ENCODE results near the gene LZTS3.
"Not testable (repeated sequence)": the region's sequence is repeated elsewhere in the genome, so short reads cannot be mapped to it uniquely, and the experiment has no call there.

Gene LZTS3

GRCh38 chr20:3172933-3173609 lies at the start of gene LZTS3:
LZTS3 (minus strand) TSS chr20:3173549; CDS start chr20:3167163, 6,386 bp downstream.
- DNase-seq = no peak

- no peak for DNase-seq
Measured at GRCh38 chr20:3221398-3222226, 48.3 kb upstream of the LZTS3 start.

- DNase-seq = no peak
Measured at GRCh38 chr20:3218307-3218988, 45.1 kb upstream of the LZTS3 start.

- DNase-seq = not testable (repeated sequence)
Measured at GRCh38 chr20:3215359-3215917, 42.1 kb upstream of the LZTS3 start.

GRCh38 chr20:3213226-3213625 lies 39.9 kb upstream of the LZTS3 start:
- DNase-seq = no peak

- no peak for DNase-seq
Measured at GRCh38 chr20:3210346-3210745, 37.0 kb upstream of the LZTS3 start.

- no peak for DNase-seq
Measured at GRCh38 chr20:3209946-3210317, 36.6 kb upstream of the LZTS3 start.

- peak; percentile 27 for DNase-seq
Measured at GRCh38 chr20:3209257-3209945, 36.1 kb upstream of the LZTS3 start, which contains the start of gene ITPA. ITPA (plus strand) TSS chr20:3209498; CDS start chr20:3209552, 54 bp downstream.

GRCh38 chr20:3208786-3209256 lies 35.5 kb upstream of the LZTS3 start:
- no peak for DNase-seq

GRCh38 chr20:3204124-3204794 lies 30.9 kb upstream of the LZTS3 start, which contains the start of gene DDRGK1:
DDRGK1 (minus strand) TSS chr20:3204682; CDS start chr20:3204627, 55 bp downstream.
- peak; percentile 50 for DNase-seq

- no peak for DNase-seq
Measured at GRCh38 chr20:3203315-3204123, 30.2 kb upstream of the LZTS3 start.

GRCh38 chr20:3202965-3203314 lies 29.6 kb upstream of the LZTS3 start:
- DNase-seq = no peak

- no peak for DNase-seq
Measured at GRCh38 chr20:3199976-3200755, 26.8 kb upstream of the LZTS3 start.

- DNase-seq = no peak
Measured at GRCh38 chr20:3199206-3199605, 25.9 kb upstream of the LZTS3 start.

GRCh38 chr20:3195590-3196237 lies 22.4 kb upstream of the LZTS3 start:
- no peak for DNase-seq

GRCh38 chr20:3194617-3195280 lies 21.4 kb upstream of the LZTS3 start:
- DNase-seq = no peak

- DNase-seq = no peak
Measured at GRCh38 chr20:3193806-3194616, 20.7 kb upstream of the LZTS3 start.

All from NCI-H524 treated with DMSO at 0.1 percent for 48 hours (cell line).